ENCODE measurements around the gene ERBB4. TPM values are rescaled to one million over a fixed set of nuclear protein-coding genes. Genes with fewer than 3 reads are reported as not detected.
A peak's percentile ranks its signal among the peaks of the same experiment; 100 is the strongest.
"Not testable (repeated sequence)": the region's sequence is repeated elsewhere in the genome, so short reads cannot be mapped to it uniquely, and the experiment has no call there.

ERBB4 gene
- total RNA-seq, 1 donor from 2014 or later: 11.5 TPM

GRCh38 chr2:212142631-212143030, 396.0 kb downstream of the ERBB4 start:
- ATAC-seq (ENCODE audit: poor library complexity): no peak
- no peak for DNase-seq
- intact Hi-C loops (cut with DNase I): no loop called here

DNA sequence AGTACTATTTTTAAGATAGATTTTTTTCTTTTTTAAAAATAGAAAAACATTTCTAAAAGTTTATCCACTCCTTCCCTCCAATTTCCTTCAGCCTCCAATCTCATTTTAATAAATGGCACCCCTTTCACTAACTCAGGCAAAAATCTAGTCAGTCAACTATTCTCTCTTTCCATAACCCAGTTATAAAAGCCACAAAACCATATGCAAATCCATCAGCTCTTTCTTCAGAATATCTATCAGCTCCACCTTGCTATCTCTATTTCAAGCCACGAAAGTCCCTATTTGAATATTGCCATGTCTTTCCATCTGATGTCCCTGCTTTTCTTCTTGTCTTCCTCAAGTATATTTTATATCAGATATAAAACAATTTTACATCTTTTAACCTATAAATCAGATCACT, 397.1 kb downstream of the ERBB4 start:
- ATAC-seq (ENCODE audit: poor library complexity): no peak
- no peak for DNase-seq
- intact Hi-C loops (cut with DNase I): no loop called here

- DNase-seq (no peak), ATAC-seq (ENCODE audit: poor library complexity) (no peak)
- intact Hi-C loops (cut with DNase I): no loop called here
These were observed 402.3 kb downstream of the ERBB4 start for GRCh38 chr2:212136216-212136795.

DNA sequence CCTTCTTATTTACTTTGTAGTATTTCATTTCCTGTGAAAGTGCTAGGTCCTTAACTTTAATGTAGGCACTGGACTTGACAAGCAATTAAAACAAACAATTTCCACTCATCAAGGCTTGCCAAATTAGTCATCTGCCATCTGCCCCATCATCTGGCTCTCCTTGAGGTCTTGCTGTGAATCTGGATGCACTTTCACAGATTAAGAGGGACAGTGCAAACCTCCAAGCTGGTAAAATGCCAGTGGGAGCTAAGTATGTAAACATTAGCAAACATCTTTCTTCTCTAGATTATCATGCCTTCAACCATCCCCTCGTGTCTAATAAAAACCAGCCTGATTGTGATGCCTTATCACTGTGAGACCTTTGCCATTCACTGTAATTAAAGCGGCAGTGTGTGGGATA, 402.9 kb downstream of the ERBB4 start:
- DNase-seq: no peak
- ATAC-seq (ENCODE audit: poor library complexity): no peak
- intact Hi-C loops (cut with DNase I): no loop called here

- ATAC-seq (ENCODE audit: poor library complexity): no peak
These were observed 405.3 kb downstream of the ERBB4 start for GRCh38 chr2:212133337-212133736.

DNA sequence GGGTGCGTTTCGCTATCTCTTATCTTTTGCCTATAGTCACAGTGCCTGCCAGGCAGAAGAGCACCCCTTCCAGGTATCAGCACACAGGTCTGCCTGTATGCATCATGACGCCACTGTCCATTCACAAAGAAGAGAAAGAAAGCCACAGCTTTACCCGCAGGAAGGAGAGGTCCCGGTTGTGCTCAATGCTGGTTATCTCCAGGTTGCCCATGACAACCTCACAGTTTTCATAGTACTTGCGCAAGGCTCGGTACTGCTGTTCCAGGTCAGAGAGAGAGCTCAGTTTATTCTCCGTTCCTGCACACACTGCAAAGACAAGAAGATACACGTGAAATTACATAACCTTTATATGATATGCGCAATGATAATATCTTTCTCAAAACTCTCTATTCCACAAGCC, 414.0 kb downstream of the ERBB4 start:
- DNase-seq (no peak), ATAC-seq (ENCODE audit: poor library complexity) (peak; percentile 65)
- intact Hi-C loops (cut with DNase I): no loop called here

More at GRCh38 chr2:212133337-212133736, 405.3 kb downstream of the ERBB4 start:
- intact Hi-C loops (cut with DNase I): no loop called here
- DNase-seq: no peak

- no peak for DNase-seq
- intact Hi-C loops (cut with DNase I): no loop called here
- no peak for ATAC-seq (ENCODE audit: poor library complexity)
These were observed 419.0 kb downstream of the ERBB4 start for GRCh38 chr2:212119591-212119990.

GRCh38 chr2:212117926-212118325, 420.7 kb downstream of the ERBB4 start:
- DNase-seq (no peak), ATAC-seq (ENCODE audit: poor library complexity) (no peak)
- intact Hi-C loops (cut with DNase I): no loop called here

- DNase-seq: no peak
- intact Hi-C loops (cut with DNase I): no loop called here
- no peak for ATAC-seq (ENCODE audit: poor library complexity)
These were observed 424.1 kb downstream of the ERBB4 start for GRCh38 chr2:212114489-212114888.

DNA sequence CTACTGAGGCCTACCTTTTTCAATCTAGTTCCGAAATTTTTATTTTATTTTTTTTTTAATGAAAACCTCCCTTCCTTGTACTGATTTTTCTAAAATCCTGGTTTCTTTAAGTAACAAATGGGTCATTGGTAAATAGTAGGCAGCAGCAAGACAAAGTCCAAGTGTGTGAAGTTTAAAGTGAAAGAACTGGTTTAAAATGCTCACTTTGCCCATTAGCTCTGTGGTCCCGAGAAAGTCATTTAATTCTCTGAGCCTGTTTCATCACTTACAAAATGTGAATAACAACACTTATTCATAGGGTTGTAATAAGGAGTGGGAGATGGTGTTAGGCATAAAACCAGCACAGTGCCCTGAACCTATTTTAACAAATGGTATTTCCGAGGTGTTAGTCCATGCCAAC, 426.2 kb downstream of the ERBB4 start:
- ATAC-seq (ENCODE audit: poor library complexity): no peak
- intact Hi-C loops (cut with DNase I): no loop called here
- no peak for DNase-seq

- no peak for DNase-seq
These were observed 428.6 kb downstream of the ERBB4 start for GRCh38 chr2:212109792-212110680.

GRCh38 chr2:212109217-212109616, 429.4 kb downstream of the ERBB4 start:
- intact Hi-C loops (cut with DNase I): no loop called here
- no peak for ATAC-seq (ENCODE audit: poor library complexity)
- no peak for DNase-seq

More at GRCh38 chr2:212109792-212110680, 428.6 kb downstream of the ERBB4 start:
- intact Hi-C loops (cut with DNase I): no loop called here
- no peak for ATAC-seq (ENCODE audit: poor library complexity)

- intact Hi-C loops (cut with DNase I): no loop called here
- DNase-seq (no peak), ATAC-seq (ENCODE audit: poor library complexity) (no peak)
These were observed 430.6 kb downstream of the ERBB4 start for GRCh38 chr2:212107989-212108388.

- ATAC-seq (ENCODE audit: poor library complexity) (no peak), DNase-seq (no peak)
- intact Hi-C loops (cut with DNase I): no loop called here
These were observed 431.6 kb downstream of the ERBB4 start for GRCh38 chr2:212107014-212107413.

DNA sequence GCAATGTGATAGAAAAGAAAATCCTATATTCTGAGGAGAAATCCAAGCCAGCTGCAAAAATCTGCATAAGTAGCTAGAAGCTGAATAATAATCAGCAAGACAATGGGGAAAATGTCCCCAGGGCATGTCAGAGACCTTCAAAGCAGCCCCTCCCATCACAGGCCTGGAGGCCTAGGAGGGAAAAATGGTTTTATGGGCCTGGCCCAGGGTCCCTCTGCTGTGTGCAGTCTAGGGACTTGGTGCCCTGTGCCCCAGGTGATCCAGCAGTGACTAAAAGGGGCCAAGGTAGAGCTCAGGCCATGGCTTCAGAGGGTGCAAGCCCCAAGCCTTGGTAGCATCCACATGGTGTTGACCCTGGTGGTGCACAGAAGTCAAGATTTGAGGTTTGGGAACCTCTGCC, 432.1 kb downstream of the ERBB4 start:
- intact Hi-C loops (cut with DNase I); ATAC-seq (ENCODE audit: poor library complexity); DNase-seq: not testable (repeated sequence)

GRCh38 chr2:212099658-212100057, 438.9 kb downstream of the ERBB4 start:
- ATAC-seq (ENCODE audit: poor library complexity): no peak
- no peak for DNase-seq
- intact Hi-C loops (cut with DNase I): no loop called here

GRCh38 chr2:212098966-212099365, 439.6 kb downstream of the ERBB4 start:
- ATAC-seq (ENCODE audit: poor library complexity) (no peak), DNase-seq (no peak)
- intact Hi-C loops (cut with DNase I): no loop called here

DNA sequence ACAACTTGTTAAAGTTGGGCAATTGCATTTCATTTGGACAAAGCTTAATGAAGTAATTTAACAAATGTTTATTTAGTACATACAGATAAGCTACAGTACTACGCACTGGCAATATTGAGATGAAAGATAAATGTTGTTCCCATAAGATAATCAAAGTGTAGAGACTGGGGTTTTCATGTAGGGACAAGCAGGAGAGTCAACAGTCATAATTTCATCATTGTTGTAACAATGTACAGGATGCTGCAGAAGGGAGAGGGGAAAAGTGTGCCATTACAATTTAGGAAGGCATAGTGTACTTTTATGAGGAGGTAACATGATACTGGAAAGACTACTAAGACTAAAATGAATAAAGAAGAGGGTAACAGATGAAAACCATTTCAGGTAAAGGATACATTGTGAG, 441.6 kb downstream of the ERBB4 start:
- DNase-seq (no peak), ATAC-seq (ENCODE audit: poor library complexity) (no peak)
- intact Hi-C loops (cut with DNase I): no loop called here

DNA sequence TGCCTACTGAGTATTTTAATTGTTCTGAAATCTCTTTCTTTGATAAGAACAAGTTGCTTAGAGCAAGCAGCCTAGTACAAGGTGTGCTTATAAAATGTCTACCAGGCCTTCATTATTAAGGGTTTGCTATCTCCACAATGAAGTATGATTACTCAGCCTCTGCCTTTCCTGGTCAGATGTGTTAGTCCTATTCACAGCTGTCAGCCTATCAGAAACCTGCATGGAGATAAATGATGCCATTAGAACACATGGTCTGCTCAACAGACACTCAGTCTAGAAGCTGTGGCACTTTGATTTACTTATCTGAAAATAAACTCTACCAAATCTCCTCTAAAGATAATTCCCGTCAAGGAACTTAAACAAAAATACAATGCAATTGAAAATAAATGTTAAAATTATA, 448.7 kb downstream of the ERBB4 start:
- no peak for DNase-seq
- intact Hi-C loops (cut with DNase I): no loop called here
- no peak for ATAC-seq (ENCODE audit: poor library complexity)

GRCh38 chr2:212088353-212088752, 450.2 kb downstream of the ERBB4 start:
- no peak for ATAC-seq (ENCODE audit: poor library complexity)
- DNase-seq: no peak
- intact Hi-C loops (cut with DNase I): no loop called here

Measured in Right ventricle myocardium superior (tissue), 1 donor.